Right atrium auricular region (tissue), 2 donors: Measurements from ENCODE around the gene NRXN3. TPM values are rescaled to one million over a fixed set of nuclear protein-coding genes. Genes with fewer than 3 reads are reported as not detected.

Experiments
- DNase-seq: peaks from one replicate; pipeline ENCODE4 v3.0.0-alpha.2; 2019; ENCODE audit warnings: low spot score
- H3K27ac ChIP-seq, 2 donors: fragments of 200-600 bp; sonication (generic); 1 replicate in 1 of 2; 2 replicates in 1 of 2; pipeline ENCODE4 v1.5.1; 2016 to 2019
- H3K27me3 ChIP-seq, 2 donors: fragments of 200-600 bp; sonication (generic); one replicate each; pipeline versions ENCODE4 v1.5.1 to v1.6.0; 2017 to 2019
- H3K36me3 ChIP-seq: fragments of 200-600 bp; sonication (generic); one replicate; pipeline ENCODE4 v1.5.1; 2016
- H3K4me1 ChIP-seq, 2 donors: fragments of 200-600 bp; sonication (generic); one replicate each; pipeline versions ENCODE4 v1.5.1 to v1.6.0; 2017 to 2019
- H3K4me3 ChIP-seq, 2 donors: fragments of 200-600 bp; sonication (generic); 1 replicate in 1 of 2; 2 replicates in 1 of 2; pipeline ENCODE4 v1.5.1; 2017 to 2019; ENCODE audit warnings: mild to moderate bottlenecking in 1 of 2, moderate library complexity in 1 of 2
- H3K9me3 ChIP-seq, 2 donors: fragments of 200-600 bp; sonication (generic); one replicate each; pipeline ENCODE4 v1.5.1; 2019
- total RNA-seq, 2 donors: library from RNA; depleted of rRNA; stranded (reverse); fragments of >200 nt; gene quantifications; one replicate each; pipeline ENCODE4 v1.1.0, GENCODE V29; 2016
- TF ChIP-seq, protein P1 (sequence below), 2 donors: fragments of 200-600 bp; sonication (generic); IDR thresholded peaks; one replicate each; pipeline ENCODE4 v1.5.1; 2019; ENCODE audit warnings: antibody characterized with exemption in 2 of 2

The NRXN3 gene
- total RNA-seq, 2 donors from 2014 or later = 2.0 to 2.3 TPM

DNA sequence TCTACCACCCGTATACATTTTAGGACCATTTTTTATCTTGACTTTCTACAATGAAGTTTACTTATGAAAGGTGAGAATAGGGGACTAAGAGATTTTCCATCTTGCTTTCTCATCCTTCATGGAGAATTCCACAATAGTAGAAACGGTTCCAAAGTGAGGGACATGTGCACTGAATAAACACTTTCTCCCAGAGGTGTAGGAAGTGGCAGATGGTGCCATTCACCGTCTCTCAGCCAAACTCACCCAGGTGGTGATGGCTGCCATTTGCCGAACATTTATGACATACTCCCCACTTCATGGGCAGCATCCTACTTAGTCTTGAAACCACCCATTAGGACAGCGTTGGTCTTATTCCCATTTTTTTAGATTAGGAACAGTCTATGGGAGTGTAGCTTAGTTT is 1500.6 kb downstream of the NRXN3 start:
- H3K27ac ChIP-seq = no peak overlapping the region
- TF ChIP-seq, protein P1, sequence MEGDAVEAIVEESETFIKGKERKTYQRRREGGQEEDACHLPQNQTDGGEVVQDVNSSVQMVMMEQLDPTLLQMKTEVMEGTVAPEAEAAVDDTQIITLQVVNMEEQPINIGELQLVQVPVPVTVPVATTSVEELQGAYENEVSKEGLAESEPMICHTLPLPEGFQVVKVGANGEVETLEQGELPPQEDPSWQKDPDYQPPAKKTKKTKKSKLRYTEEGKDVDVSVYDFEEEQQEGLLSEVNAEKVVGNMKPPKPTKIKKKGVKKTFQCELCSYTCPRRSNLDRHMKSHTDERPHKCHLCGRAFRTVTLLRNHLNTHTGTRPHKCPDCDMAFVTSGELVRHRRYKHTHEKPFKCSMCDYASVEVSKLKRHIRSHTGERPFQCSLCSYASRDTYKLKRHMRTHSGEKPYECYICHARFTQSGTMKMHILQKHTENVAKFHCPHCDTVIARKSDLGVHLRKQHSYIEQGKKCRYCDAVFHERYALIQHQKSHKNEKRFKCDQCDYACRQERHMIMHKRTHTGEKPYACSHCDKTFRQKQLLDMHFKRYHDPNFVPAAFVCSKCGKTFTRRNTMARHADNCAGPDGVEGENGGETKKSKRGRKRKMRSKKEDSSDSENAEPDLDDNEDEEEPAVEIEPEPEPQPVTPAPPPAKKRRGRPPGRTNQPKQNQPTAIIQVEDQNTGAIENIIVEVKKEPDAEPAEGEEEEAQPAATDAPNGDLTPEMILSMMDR (IDR thresholded peaks at IDR 0.05) = no peak
- H3K4me1 ChIP-seq = no peaks in the 10 kb centered on the region
- no peaks in the 10 kb centered on the region for H3K27me3 ChIP-seq
- no peak overlapping the region for H3K4me3 ChIP-seq
- no peaks in the 10 kb centered on the region for H3K9me3 ChIP-seq
- no peak for DNase-seq
- H3K36me3 ChIP-seq = no peaks in the 10 kb centered on the region

DNA sequence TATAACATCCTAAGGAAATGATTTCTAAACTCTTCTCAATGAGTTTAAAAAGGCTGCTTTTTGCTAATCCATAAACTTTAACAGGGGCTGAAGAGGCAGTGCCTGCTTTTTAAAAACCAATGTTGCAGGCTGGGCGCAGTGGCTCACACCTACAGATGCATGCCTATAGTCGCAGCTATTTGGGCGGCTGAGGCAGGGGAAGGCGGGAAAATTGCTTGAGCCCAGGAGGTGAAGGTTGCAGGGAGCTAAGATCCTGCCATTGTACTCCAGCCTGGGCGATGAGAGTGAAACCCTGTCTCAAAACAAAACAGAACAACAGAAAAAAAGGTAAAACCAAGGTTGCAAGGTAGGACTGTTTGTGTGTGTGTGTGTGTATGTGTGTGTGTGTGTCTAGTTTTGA is 1509.9 kb downstream of the NRXN3 start:
- TF ChIP-seq, protein P1 (IDR thresholded peaks at IDR 0.05) = no peak
- H3K27ac ChIP-seq = no peak overlapping the region
- no peaks in the 10 kb centered on the region for H3K4me1 ChIP-seq
- H3K36me3 ChIP-seq = no peaks in the 10 kb centered on the region
- no peaks in the 10 kb centered on the region for H3K9me3 ChIP-seq
- no peak for DNase-seq
- no peaks in the 10 kb centered on the region for H3K27me3 ChIP-seq
- H3K4me3 ChIP-seq = no peak overlapping the region

DNA sequence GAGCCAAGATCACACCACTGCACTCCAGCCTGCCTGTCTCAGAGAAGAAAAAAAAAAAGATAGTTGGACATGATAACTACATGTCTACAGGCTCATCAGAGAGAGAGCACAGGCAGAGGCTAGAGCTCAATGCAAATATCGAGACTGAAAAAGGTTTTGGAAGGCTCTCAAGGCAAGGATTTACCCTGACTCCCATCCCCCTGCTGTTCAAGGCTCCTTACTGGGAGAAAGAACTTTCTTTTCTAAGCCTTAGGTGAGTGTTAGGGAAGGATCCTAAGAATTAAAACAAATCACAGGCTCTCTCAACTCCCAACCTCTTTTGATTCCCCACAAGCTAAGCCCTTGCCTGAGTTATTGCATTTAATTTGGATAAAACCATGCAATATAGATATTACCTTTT is 1516.0 kb downstream of the NRXN3 start:
- Histone ChIP-seq H3K36me3 (no peaks in the 10 kb centered on the region), H3K4me1 (no peaks in the 10 kb centered on the region), H3K27ac (no peak overlapping the region), H3K27me3 (no peaks in the 10 kb centered on the region), H3K9me3 (no peaks in the 10 kb centered on the region), H3K4me3 (no peak overlapping the region)
- DNase-seq = no peak
- TF ChIP-seq, protein P1 (IDR thresholded peaks at IDR 0.05) = no peak

DNA sequence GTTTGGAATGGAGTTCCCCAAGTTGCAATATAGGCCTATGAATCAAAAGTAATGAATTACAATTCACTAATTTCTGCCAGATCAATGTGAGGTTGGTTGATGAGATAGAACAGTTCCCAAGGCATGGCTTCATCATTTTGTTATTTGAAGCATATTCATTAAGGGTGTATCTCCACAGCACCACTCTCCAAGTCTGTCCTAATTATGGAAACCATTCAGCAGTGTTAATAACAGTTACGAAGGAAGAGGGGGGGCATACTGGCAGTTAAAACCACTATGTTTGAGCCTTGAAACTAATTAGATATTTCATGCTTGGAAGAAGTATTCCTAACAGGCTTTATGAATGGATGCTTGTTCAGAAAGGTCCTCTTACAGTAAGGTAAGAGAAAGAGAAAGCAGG is 1520.8 kb downstream of the NRXN3 start:
- Histone ChIP-seq H3K27me3 (no peaks in the 10 kb centered on the region), H3K36me3 (no peaks in the 10 kb centered on the region), H3K4me1 (no peaks in the 10 kb centered on the region), H3K27ac (no peak overlapping the region), H3K4me3 (no peak overlapping the region), H3K9me3 (no peaks in the 10 kb centered on the region)
- TF ChIP-seq, protein P1 (IDR thresholded peaks at IDR 0.05) = no peak
- no peak for DNase-seq

DNA sequence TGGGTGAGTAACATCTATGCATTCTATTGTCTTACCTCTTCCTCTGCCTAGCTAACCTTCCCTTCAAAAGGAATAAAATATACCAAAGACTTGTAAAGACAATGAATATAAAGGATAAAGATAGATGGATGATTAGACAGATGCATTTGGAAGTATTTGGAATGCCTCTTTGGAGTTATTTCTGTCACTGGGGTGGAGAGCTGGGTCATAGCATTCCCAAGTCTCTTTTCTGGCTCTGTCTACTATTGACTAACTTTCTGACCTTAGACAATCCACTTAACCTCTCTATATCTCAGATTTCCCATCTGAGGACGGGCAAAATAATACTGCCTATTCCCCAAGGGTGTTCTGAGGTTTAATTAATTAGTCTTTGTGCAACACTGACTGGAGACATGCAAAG is 1523.8 kb downstream of the NRXN3 start:
- TF ChIP-seq, protein P1 (IDR thresholded peaks at IDR 0.05) = no peak
- H3K36me3 ChIP-seq = no peaks in the 10 kb centered on the region
- DNase-seq = no peak
- H3K4me1 ChIP-seq = no peaks in the 10 kb centered on the region
- no peak overlapping the region for H3K27ac ChIP-seq
- no peaks in the 10 kb centered on the region for H3K27me3 ChIP-seq
- no peaks in the 10 kb centered on the region for H3K9me3 ChIP-seq
- H3K4me3 ChIP-seq = no peak overlapping the region

DNA sequence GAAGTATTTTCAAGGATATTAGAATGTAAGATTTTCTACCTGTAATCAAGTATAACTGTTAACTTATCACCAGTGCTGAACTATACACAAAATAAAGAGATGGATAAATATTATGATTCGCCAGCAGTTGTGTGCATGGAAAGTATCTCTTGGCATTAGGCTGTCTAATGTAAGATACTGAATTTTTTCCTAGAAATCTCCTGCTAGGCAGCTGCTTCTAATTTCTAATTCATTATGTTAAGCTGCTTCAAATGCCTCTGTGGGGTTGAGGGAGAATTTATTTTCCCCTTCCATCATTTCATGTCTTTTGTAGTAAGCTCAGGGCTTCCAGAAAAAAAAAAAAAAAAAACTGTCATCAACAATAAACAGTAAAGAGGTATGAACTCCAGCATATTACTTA is 1525.1 kb downstream of the NRXN3 start:
- H3K9me3 ChIP-seq = no peaks in the 10 kb centered on the region
- no peaks in the 10 kb centered on the region for H3K27me3 ChIP-seq
- no peaks in the 10 kb centered on the region for H3K36me3 ChIP-seq
- TF ChIP-seq, protein P1 (IDR thresholded peaks at IDR 0.05) = no peak
- H3K4me1 ChIP-seq = no peaks in the 10 kb centered on the region
- H3K27ac ChIP-seq = no peak overlapping the region
- no peak overlapping the region for H3K4me3 ChIP-seq
- no peak for DNase-seq
